Measurements from ENCODE around the gene ICA1.

ICA1 gene

DNA sequence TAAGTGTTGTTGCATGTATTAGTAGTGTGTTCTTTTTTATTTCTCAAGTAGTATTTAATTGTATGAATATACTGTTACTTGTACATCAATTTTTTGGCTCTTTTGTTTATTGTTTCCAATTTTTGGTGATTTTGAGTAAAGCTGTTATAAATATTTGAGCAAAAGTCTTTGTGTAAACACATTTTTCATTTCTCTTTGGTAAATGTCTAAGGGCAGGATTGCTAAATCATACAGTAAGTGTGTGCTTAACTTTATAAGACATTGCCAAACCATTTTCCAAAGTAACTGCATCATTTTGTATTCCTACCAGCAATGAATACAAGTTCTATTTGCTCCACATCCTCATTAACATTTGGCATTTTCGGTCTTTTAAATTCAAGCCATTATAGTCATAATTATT, 92.8 kb downstream of the ICA1 start:
- ATAC-seq (ENCODE audit: low read depth) (no peak), DNase-seq (ENCODE audit: low spot score) (no peak)
- no peak overlapping the region for H3K27ac ChIP-seq (ENCODE audit: poor library complexity, severe bottlenecking)
- no peak overlapping the region for H3K4me3 ChIP-seq (ENCODE audit: severe bottlenecking)
- H3K4me1 ChIP-seq (ENCODE audit: insufficient read depth, poor library complexity, severe bottlenecking), result no peaks in the 10 kb centered on the region
- peaks cover 9% of the 10 kb centered on the region for H3K27me3 ChIP-seq (ENCODE audit: insufficient read depth, poor library complexity, severe bottlenecking)
- TF ChIP-seq, protein P1, sequence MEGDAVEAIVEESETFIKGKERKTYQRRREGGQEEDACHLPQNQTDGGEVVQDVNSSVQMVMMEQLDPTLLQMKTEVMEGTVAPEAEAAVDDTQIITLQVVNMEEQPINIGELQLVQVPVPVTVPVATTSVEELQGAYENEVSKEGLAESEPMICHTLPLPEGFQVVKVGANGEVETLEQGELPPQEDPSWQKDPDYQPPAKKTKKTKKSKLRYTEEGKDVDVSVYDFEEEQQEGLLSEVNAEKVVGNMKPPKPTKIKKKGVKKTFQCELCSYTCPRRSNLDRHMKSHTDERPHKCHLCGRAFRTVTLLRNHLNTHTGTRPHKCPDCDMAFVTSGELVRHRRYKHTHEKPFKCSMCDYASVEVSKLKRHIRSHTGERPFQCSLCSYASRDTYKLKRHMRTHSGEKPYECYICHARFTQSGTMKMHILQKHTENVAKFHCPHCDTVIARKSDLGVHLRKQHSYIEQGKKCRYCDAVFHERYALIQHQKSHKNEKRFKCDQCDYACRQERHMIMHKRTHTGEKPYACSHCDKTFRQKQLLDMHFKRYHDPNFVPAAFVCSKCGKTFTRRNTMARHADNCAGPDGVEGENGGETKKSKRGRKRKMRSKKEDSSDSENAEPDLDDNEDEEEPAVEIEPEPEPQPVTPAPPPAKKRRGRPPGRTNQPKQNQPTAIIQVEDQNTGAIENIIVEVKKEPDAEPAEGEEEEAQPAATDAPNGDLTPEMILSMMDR (IDR thresholded peaks at IDR 0.05; ENCODE audit: poor library complexity, severe bottlenecking), result no peak
- no peaks in the 10 kb centered on the region for H3K9me3 ChIP-seq (ENCODE audit: severe bottlenecking)
- no peaks in the 10 kb centered on the region for H3K36me3 ChIP-seq (ENCODE audit: low read depth)

DNA sequence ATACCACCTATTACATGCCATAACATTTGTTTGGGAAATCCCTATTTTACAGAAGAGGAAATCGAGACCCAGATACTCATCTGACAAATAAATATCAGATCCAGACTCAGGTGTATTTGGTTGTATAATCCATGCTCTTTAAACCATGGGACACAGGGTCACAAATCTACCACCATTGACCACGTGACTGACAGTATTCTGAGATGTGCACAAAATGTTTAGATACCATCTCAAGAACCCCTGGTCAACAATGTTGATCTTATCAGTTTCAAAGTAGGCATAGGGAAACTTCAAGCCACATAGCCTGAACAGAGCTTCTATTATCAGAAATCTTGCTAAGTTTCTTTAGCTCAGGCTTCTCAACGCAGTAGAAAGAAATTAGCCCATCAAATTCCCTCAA, 93.6 kb downstream of the ICA1 start:
- H3K27ac ChIP-seq (ENCODE audit: poor library complexity, severe bottlenecking), result no peak overlapping the region

DNA sequence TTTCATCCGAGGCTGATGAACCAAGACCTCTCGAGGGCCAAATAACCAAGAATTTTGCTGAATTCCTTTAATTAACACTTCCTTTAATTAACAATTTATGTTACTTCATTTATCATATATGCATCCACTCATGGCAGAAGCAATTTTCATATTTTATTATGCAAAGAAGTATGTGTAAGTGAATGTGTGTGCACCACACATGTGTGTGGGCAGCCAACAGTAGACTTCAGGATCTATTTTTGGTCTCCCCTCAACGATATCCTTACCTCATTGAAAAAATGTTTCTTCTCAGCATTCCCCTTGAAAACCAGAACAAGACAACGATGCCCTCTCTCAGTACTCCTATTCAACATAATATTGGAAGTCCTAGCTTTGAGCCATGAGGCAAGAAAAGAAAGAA, 96.8 kb downstream of the ICA1 start:
- Histone ChIP-seq H3K27me3 (ENCODE audit: insufficient read depth, poor library complexity, severe bottlenecking) (no peaks in the 10 kb centered on the region), H3K4me1 (ENCODE audit: insufficient read depth, poor library complexity, severe bottlenecking) (no peaks in the 10 kb centered on the region), H3K9me3 (ENCODE audit: severe bottlenecking) (no peaks in the 10 kb centered on the region), H3K36me3 (ENCODE audit: low read depth) (no peaks in the 10 kb centered on the region), H3K4me3 (ENCODE audit: severe bottlenecking) (no peak overlapping the region), H3K27ac (ENCODE audit: poor library complexity, severe bottlenecking) (no peak overlapping the region)
- ATAC-seq (ENCODE audit: low read depth) (no peak), DNase-seq (ENCODE audit: low spot score) (no peak)
- TF ChIP-seq, protein P1 (IDR thresholded peaks at IDR 0.05; ENCODE audit: poor library complexity, severe bottlenecking), result no peak

More for the DNA sequence above, 93.6 kb downstream of the ICA1 start:
- ATAC-seq (ENCODE audit: low read depth) (no peak), DNase-seq (ENCODE audit: low spot score) (no peak)
- Histone ChIP-seq H3K4me1 (ENCODE audit: insufficient read depth, poor library complexity, severe bottlenecking) (no peaks in the 10 kb centered on the region), H3K36me3 (ENCODE audit: low read depth) (no peaks in the 10 kb centered on the region), H3K27me3 (ENCODE audit: insufficient read depth, poor library complexity, severe bottlenecking) (peaks cover 9% of the 10 kb centered on the region), H3K4me3 (ENCODE audit: severe bottlenecking) (no peak overlapping the region), H3K9me3 (ENCODE audit: severe bottlenecking) (no peaks in the 10 kb centered on the region)
- TF ChIP-seq, protein P1 (IDR thresholded peaks at IDR 0.05; ENCODE audit: poor library complexity, severe bottlenecking), result no peak

DNA sequence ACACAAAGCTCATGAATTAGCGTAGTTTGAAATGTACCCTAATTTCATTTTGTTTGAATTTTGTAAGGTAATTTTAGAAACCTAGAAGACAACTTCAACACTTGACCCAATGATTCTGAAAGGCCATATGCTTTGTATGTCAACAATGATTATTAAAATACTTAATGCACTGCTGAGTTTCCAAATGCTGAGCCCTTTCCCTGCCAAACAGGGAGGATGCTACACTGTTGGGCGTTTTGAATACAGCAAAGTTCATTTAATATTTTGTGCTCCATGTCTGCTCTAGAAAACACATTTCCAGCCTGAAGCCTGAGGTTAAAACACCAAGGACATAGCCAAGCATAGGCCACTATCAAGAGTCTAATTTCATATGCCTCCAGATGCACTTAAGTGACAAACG, 99.8 kb downstream of the ICA1 start:
- DNase-seq (ENCODE audit: low spot score) (no peak), ATAC-seq (ENCODE audit: low read depth) (no peak)
- H3K9me3 ChIP-seq (ENCODE audit: severe bottlenecking), result no peaks in the 10 kb centered on the region
- H3K36me3 ChIP-seq (ENCODE audit: low read depth), result no peaks in the 10 kb centered on the region
- no peaks in the 10 kb centered on the region for H3K4me1 ChIP-seq (ENCODE audit: insufficient read depth, poor library complexity, severe bottlenecking)
- no peak overlapping the region for H3K27ac ChIP-seq (ENCODE audit: poor library complexity, severe bottlenecking)
- H3K27me3 ChIP-seq (ENCODE audit: insufficient read depth, poor library complexity, severe bottlenecking), result no peaks in the 10 kb centered on the region
- TF ChIP-seq, protein P1 (IDR thresholded peaks at IDR 0.05; ENCODE audit: poor library complexity, severe bottlenecking), result no peak
- no peak overlapping the region for H3K4me3 ChIP-seq (ENCODE audit: severe bottlenecking)

DNA sequence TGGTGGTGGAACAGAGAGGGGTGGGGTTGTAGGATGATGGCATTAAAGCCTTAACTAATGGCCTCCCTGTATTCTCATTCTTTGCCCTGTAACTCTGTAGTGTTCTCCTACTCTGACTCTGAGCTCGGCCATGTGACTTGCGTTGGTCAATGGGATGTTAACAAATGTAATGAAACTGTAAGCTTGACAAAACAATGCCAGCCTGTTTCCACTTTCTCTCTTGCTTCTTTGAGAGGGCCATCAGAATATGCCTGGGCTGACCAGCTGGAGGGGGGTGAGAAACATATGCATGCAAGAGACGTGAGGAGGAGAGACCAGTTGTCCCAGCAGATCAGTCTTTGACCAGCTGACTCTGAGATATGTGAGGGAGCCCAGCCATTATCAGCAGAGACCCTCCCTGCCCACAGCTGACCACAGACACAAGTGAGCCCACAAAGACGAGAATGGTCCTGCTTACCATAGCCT, 100.6 kb downstream of the ICA1 start:
- no peaks in the 10 kb centered on the region for H3K27me3 ChIP-seq (ENCODE audit: insufficient read depth, poor library complexity, severe bottlenecking)
- H3K4me3 ChIP-seq (ENCODE audit: severe bottlenecking), result no peak overlapping the region
- ATAC-seq (ENCODE audit: low read depth), result no peak
- TF ChIP-seq, protein P1 (IDR thresholded peaks at IDR 0.05; ENCODE audit: poor library complexity, severe bottlenecking), result no peak
- H3K9me3 ChIP-seq (ENCODE audit: severe bottlenecking), result no peaks in the 10 kb centered on the region
- DNase-seq (ENCODE audit: low spot score), result no peak
- H3K4me1 ChIP-seq (ENCODE audit: insufficient read depth, poor library complexity, severe bottlenecking), result no peaks in the 10 kb centered on the region
- H3K36me3 ChIP-seq (ENCODE audit: low read depth), result no peaks in the 10 kb centered on the region
- no peak overlapping the region for H3K27ac ChIP-seq (ENCODE audit: poor library complexity, severe bottlenecking)

Data from RWPE2 (cell line).